Measurements from ENCODE around the gene GTPBP2. TPM values are rescaled to one million over a fixed set of nuclear protein-coding genes. Genes with fewer than 3 reads are reported as not detected.

GTPBP2 gene
- total and polyA plus RNA-seq, 2 of the 8 experiments (the other 6 are each of a cell fraction or from before 2014, with no cell fraction given): 58.3 to 86.1 TPM

DNA sequence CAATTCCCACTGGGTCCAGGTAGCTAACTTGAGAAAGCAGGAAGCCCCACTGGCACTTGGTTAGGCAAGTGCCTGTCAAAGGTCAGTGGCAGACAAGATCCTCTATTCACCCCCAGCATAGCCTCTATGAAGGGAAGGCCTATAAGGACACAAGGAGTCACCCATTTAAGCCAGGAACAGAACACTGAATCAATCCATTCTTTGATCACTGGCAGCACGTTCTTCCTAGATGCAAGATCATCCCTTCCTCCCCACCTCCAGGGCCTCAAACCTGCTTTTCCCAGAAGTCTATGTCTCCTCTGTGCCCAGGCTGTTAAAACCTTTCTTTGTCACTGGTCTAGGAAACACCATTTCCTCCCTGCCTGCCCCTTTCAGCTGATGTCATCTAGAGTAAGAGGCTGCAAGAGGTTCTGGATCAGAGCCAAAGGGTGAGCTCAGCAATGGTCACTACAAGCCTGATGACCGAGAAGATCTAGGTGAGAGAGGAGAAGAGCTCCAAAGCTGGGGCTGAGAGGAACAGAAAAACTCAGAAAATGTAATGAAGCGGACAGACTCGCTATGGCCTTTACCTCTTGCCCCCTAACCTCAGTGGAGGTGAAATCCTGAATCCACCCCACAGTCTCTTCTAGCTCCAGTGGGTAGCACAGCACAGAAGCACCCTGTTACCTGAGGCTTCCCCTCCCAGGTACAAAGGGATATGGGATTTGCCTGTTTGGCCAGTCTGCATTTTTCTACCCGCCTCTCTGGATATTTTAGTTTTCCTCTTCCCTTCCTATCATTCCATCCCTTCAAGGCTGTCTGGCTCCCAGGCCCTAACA, 1.8 kb downstream of the GTPBP2 start:
- peaks cover 29 to 44% (median 38%) of the 10 kb centered on the region in 4 experiments for H3K36me3 ChIP-seq (ENCODE audit: control insufficient read depth in 2 of 4, insufficient read depth in 4 of 4, low read length in 3 of 4)
- CTCF ChIA-PET (ENCODE audit: partially characterized antibody): interaction anchor here (0.7 to 1.1 kb wide), 2 partner anchors 19 to 41 kb away, joined by 3 to 4 read pairs; no protein-coding TSS in a partner anchor
- no peak overlapping the region for H2BK12ac ChIP-seq (ENCODE audit: low read depth, low read length)
- WGBS, 2 experiments (ENCODE audit: extremely low coverage in 1 of 2, insufficient coverage in 1 of 2, insufficient read length in 1 of 2, insufficient replicate concordance in 2 of 2, low coverage in 1 of 2, low lambda C conversion rate in 2 of 2, missing lambda C conversion rate in 1 of 2): 85% methylated on average over 5 of the region's 5 CpGs; no CpG with 5 or more reads in 1 of the 2 experiments
- H2BK20ac ChIP-seq (ENCODE audit: low read length): no peak overlapping the region
- H2BK5ac ChIP-seq (ENCODE audit: low read depth, low read length): no peak overlapping the region
- no peak overlapping the region for H4K5ac ChIP-seq (ENCODE audit: insufficient read length, low read depth, low read length)
- H2AK5ac ChIP-seq (ENCODE audit: low read depth, low read length): no peak overlapping the region
- no peak for TF ChIP-seq CBX5 (IDR thresholded peaks at IDR 0.05; ENCODE audit: low read depth, low read length)
- TF ChIP-seq CTBP2 (IDR thresholded peaks at IDR 0.05; ENCODE audit: borderline replicate concordance, insufficient read depth, insufficient read length, low read length): no peak
- no peak for TF ChIP-seq ATF2 (IDR thresholded peaks at IDR 0.05; ENCODE audit: low read length)
- no peak for TF ChIP-seq CEBPB (IDR thresholded peaks at IDR 0.05; ENCODE audit: low read depth, low read length)
- no peak for TF ChIP-seq JUN (IDR thresholded peaks at IDR 0.05; ENCODE audit: low read depth, low read length)
- no peak for TF ChIP-seq SP1 (IDR thresholded peaks at IDR 0.05; ENCODE audit: low read depth, low read length)
- TF ChIP-seq SIN3A (conservative IDR thresholded peaks at IDR 0.05 in 1 of 2, IDR thresholded peaks at IDR 0.05 in 1 of 2; ENCODE audit: low read depth in 1 of 2, low read length in 2 of 2): no peak
- no peak for TF ChIP-seq PHF8 (conservative IDR thresholded peaks at IDR 0.05; ENCODE audit: low read depth, low read length)
- TF ChIP-seq JUND (IDR thresholded peaks at IDR 0.05; ENCODE audit: low read length): no peak
- no peak overlapping the region for H3K9ac ChIP-seq (replicated peaks in 1 of 4; ENCODE audit: extremely low read depth in 1 of 4, low read depth in 3 of 4, low read length in 3 of 4)
- H3K79me1 ChIP-seq (ENCODE audit: low read depth, low read length): peaks cover 8% of the 10 kb centered on the region
- H3K9me3 ChIP-seq (ENCODE audit: insufficient read depth in 2 of 2, low read depth in 1 of 2, low read length in 1 of 2): no peaks in the 10 kb centered on the region
- H3K4ac ChIP-seq (replicated peaks; ENCODE audit: insufficient read length, low read depth, low read length): no peak overlapping the region
- no peak overlapping the region for H2AFZ ChIP-seq (ENCODE audit: low read length)
- H3K56ac ChIP-seq (replicated peaks; ENCODE audit: insufficient read length, low read depth, low read length): no peak overlapping the region
- no peak overlapping the region for H4K91ac ChIP-seq (replicated peaks; ENCODE audit: insufficient read length, low read length)
- H3K23ac ChIP-seq (ENCODE audit: insufficient read length): no peak overlapping the region
- H3K23me2 ChIP-seq (ENCODE audit: low read depth, low read length): peaks cover 9% of the 10 kb centered on the region
- peak overlapping the region in 1 of 2 experiments; percentile 84; a peak in 1 of 4 replicates for H3K4me2 ChIP-seq (ENCODE audit: insufficient read depth in 1 of 2, low read depth in 2 of 2, low read length in 2 of 2)
- DNase-seq (ENCODE audit: low read depth in 1 of 2, low spot score in 2 of 2): no peak
- H3K27ac ChIP-seq (ENCODE audit: low read depth, low read length): no peak overlapping the region
- no peak overlapping the region for H4K8ac ChIP-seq (ENCODE audit: extremely low read depth, insufficient read depth, low read length)
- H3K79me2 ChIP-seq (ENCODE audit: control insufficient read depth in 1 of 2, insufficient read depth in 2 of 2, low read length in 2 of 2): peaks cover 0 to 18% of the 10 kb centered on the region in 2 experiments; a peak in 2 of 4 replicates
- peaks cover 0 to 10% of the 10 kb centered on the region in 2 experiments for H4K20me1 ChIP-seq (replicated peaks in 1 of 2; ENCODE audit: control insufficient read depth in 1 of 2, insufficient read depth in 2 of 2, low read length in 2 of 2)
- H3K14ac ChIP-seq (ENCODE audit: insufficient read length): no peak overlapping the region
- no peak overlapping the region for H2BK120ac ChIP-seq (replicated peaks; ENCODE audit: low read depth, low read length)
- no peaks in the 10 kb centered on the region for H3K27me3 ChIP-seq (replicated peaks in 1 of 4; ENCODE audit: control insufficient read depth in 3 of 4, extremely low read depth in 1 of 4, insufficient read depth in 3 of 4, low read length in 3 of 4)
- no peak overlapping the region for H3K18ac ChIP-seq (ENCODE audit: extremely low read depth, low read length)
- peak overlapping the region in 1 of 4 experiments; percentile 73; a peak in 2 of 8 replicates for H3K4me3 ChIP-seq (ENCODE audit: extremely low read depth in 1 of 4, insufficient read depth in 2 of 4, low read depth in 3 of 4, low read length in 4 of 4)
- POLR2A ChIA-PET (ENCODE audit: partially characterized antibody): interaction anchor here (1.3 to 4.7 kb wide), 5 partner anchors 9 to 17 kb away, joined by 3 to 79 read pairs (median 12); partner anchors contain the start of genes MAD2L1BP and RSPH9
- H2BK15ac ChIP-seq (ENCODE audit: low read length): no peak overlapping the region
- FAIRE-seq: no peak
- H3K4me1 ChIP-seq (replicated peaks in 1 of 4; ENCODE audit: control insufficient read depth in 3 of 4, insufficient read depth in 4 of 4, low read length in 3 of 4): peaks cover 0 to 4% (median 0%) of the 10 kb centered on the region in 4 experiments; a peak in 3 of 7 replicates
